ENCODE results near the gene SCGB1C1.

Gene SCGB1C1

GRCh38 chr11:205221-206001 lies 12.5 kb downstream of the SCGB1C1 start:
- no peak for DNase-seq

GRCh38 chr11:206002-206384 lies 13.1 kb downstream of the SCGB1C1 start:
- no peak for DNase-seq

GRCh38 chr11:206526-207207 lies 13.8 kb downstream of the SCGB1C1 start:
- no peak for DNase-seq

- peak; percentile 88 for DNase-seq
Measured at GRCh38 chr11:207208-207862, 14.5 kb downstream of the SCGB1C1 start, which contains the start of the genes BET1L and RIC8A. TSS of gene BET1L (minus strand) at chr11:207399. CDS start at chr11:207321, 78 bp downstream. TSS of gene RIC8A (plus strand) at chr11:207708. CDS start at chr11:208855, 1,147 bp downstream.

GRCh38 chr11:207863-208180 lies 14.9 kb downstream of the SCGB1C1 start:
- DNase-seq: no peak

GRCh38 chr11:208181-208916 lies 15.5 kb downstream of the SCGB1C1 start:
- peak; percentile 54 for DNase-seq

GRCh38 chr11:208917-209260 lies 16.0 kb downstream of the SCGB1C1 start:
- no peak for DNase-seq

- no peak for DNase-seq
Measured at GRCh38 chr11:209275-210121, 16.6 kb downstream of the SCGB1C1 start.

GRCh38 chr11:210122-210802 lies 17.4 kb downstream of the SCGB1C1 start:
- DNase-seq: no peak

- DNase-seq: no peak
Measured at GRCh38 chr11:210803-211180, 17.9 kb downstream of the SCGB1C1 start.

- no peak for DNase-seq
Measured at GRCh38 chr11:211295-211694, 18.4 kb downstream of the SCGB1C1 start.

GRCh38 chr11:211741-212140 lies 18.9 kb downstream of the SCGB1C1 start:
- DNase-seq: no peak

- DNase-seq: no peak
Measured at GRCh38 chr11:212150-213100, 19.5 kb downstream of the SCGB1C1 start.

GRCh38 chr11:213111-213510 lies 20.2 kb downstream of the SCGB1C1 start:
- no peak for DNase-seq

GRCh38 chr11:214083-214482 lies 21.2 kb downstream of the SCGB1C1 start:
- DNase-seq: no peak

- DNase-seq: no peak
Measured at GRCh38 chr11:215581-216037, 22.7 kb downstream of the SCGB1C1 start.

- DNase-seq: no peak
Measured at GRCh38 chr11:216081-216974, 23.4 kb downstream of the SCGB1C1 start.

GRCh38 chr11:217704-218103 lies 24.8 kb downstream of the SCGB1C1 start:
- DNase-seq: no peak
